H7 (cell line): ENCODE data around the gene RPL27. TPM values are rescaled to one million over a fixed set of nuclear protein-coding genes. Genes with fewer than 3 reads are reported as not detected.
A peak's percentile ranks its signal among the peaks of the same experiment; 100 is the strongest.

ENCODE experiments used
- DNase-seq: peaks from one replicate; pipeline ENCODE4 v3.0.0; 2012
- H3K27me3 ChIP-seq: 2 replicates; pipeline ENCODE4 v1.6.0; 2011; ENCODE audit warnings: mild to moderate bottlenecking, low read length; ENCODE audit not compliant: control insufficient read depth, insufficient read depth
- H3K36me3 ChIP-seq: replicated peaks from 2 replicates; pipeline ENCODE4 v1.5.1; 2011; ENCODE audit warnings: low read length; ENCODE audit not compliant: control insufficient read depth, insufficient read depth
- H3K4me3 ChIP-seq: 2 replicates; pipeline ENCODE4 v1.5.1; 2011; ENCODE audit warnings: low read depth, mild to moderate bottlenecking, control low read depth, low read length, moderate library complexity; ENCODE audit not compliant: insufficient read depth
- total RNA-seq: library from RNA; depleted of rRNA; stranded (reverse); fragments of >200 nt; shearing (Covaris generic); gene quantifications from 2 replicates; pipeline ENCODE4 v1.2.3, GENCODE V29; 2014; rRNA removed

Gene RPL27
- total RNA-seq, 1 experiment from 2014 or later: 1,832 TPM

DNA sequence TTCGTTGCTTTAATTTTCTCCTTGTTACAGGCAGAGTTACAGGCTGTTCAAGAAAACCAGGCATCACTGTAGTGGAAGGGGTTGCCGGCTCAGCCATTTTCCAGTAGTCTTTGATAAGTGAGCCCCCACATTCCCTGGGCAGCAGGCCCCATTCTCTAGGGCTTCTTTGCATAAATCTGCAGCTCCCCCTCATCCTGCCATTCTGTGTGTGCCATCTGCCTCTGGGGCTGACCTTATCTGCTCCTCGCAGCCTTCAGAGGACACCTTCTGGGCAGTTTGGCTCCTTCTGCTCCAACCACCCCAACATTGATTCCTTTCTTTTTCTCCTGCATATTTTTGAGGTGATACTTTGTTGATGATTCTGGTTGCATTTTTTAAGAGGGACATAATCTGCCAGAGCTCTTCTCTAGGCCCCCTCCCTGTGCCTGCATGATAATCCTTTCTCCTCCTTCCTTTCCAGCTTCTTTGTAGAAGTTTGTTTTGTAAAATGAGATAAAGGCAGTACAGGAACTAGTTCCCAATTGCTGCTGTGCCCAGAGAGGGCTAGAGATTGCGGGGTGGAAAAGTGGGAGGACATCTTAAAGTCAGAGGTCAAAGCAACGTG is 43.9 kb downstream of the RPL27 start:
- H3K36me3 ChIP-seq: no peaks in the 10 kb centered on the region; the same call in 1 of the 2 replicates
- peak; percentile 45 for DNase-seq
- no peaks in the 10 kb centered on the region for H3K27me3 ChIP-seq
- H3K4me3 ChIP-seq: no peak overlapping the region

DNA sequence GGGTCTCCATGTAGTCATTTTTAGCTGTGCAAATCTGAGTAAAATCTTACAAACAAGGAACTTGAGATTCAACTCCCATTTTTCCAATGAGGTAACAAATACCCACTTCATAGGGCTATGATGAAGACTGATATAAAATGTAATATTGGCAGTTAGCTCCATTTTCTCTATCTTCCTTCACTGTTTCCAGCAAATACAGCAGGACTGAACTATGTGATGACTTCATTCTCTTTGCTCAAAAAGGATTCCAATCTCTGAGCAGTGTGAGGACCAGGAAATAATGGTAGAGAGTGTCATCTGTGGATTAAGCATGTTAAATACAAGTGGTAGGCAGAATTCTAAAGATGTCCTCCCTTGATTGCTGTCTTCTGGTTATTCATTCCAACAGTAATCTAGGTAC is 45.1 kb downstream of the RPL27 start:
- DNase-seq: no peak

DNA sequence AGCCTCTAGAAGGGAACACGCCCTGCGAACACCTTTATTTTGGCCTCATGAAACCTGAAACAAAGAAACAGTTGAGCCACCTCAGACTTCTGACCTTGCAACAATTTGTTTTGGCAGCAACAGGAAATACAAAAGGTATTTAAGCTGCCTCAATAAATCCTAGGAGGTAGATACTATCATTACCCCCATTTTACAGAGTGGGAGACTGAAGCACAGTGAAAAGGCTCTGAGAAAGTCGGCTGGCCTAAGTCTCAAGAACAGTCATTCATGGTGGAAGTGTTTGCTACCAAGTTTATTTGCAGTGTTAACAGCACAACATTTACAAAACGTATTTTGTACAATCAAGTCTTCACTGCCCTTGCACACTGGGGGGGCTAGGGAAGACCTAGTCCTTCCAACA is 45.8 kb downstream of the RPL27 start:
- Histone ChIP-seq H3K4me3 (no peak overlapping the region), H3K36me3 (peaks cover 2% of the 10 kb centered on the region), H3K27me3 (no peaks in the 10 kb centered on the region)
- DNase-seq: no peak

More for the DNA sequence above, 45.1 kb downstream of the RPL27 start:
- Histone ChIP-seq H3K36me3 (peaks cover 2% of the 10 kb centered on the region), H3K27me3 (no peaks in the 10 kb centered on the region), H3K4me3 (no peak overlapping the region)

DNA sequence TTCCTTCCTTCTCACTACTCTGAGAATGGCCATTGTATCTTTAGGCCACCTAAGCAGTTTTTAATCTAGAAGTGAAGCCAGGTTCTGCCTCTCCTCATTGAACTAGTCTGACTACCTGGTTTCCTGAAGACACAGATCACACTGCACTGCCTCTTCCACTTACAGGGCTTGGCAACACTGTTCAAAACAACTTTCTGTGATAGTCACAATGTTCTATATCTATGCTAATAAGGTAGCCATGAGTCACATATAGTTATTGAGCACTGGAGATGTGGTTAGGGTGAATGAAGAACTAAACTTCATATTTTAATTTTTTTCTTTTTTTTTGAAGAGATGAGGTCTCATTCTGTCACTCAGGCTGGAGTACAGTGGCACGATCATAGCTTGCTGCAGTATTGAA is 53.8 kb downstream of the RPL27 start:
- no peak for DNase-seq
- Histone ChIP-seq H3K4me3 (no peak overlapping the region), H3K27me3 (no peaks in the 10 kb centered on the region), H3K36me3 (peaks cover 6% of the 10 kb centered on the region)

Other genes starting within 250 kb of the RPL27 start
- gene RAMP2, start 237.2 kb upstream of the RPL27 start, total RNA-seq: 10.8 and 13.5 TPM in 2 replicates
- gene VPS25, start 225.0 kb upstream of the RPL27 start, total RNA-seq: 146 and 152 TPM in 2 replicates
- gene WNK4, start 217.8 kb upstream of the RPL27 start, total RNA-seq: 0.24 and 0.44 TPM in 2 replicates
- gene COA3, start 199.7 kb upstream of the RPL27 start, total RNA-seq: 75.9 and 89.7 TPM in 2 replicates
- 0.17 TPM in 1 of 2 replicates, not detected in the other for gene CNTD1, start 199.6 kb upstream of the RPL27 start, total RNA-seq
- 52.4 and 55.6 TPM in 2 replicates for gene BECN1, start 174.1 kb upstream of the RPL27 start, total RNA-seq
- gene PSME3, start 165.0 kb upstream of the RPL27 start, total RNA-seq: 113 and 121 TPM in 2 replicates
- gene AOC2, start 153.8 kb upstream of the RPL27 start, total RNA-seq: 1.9 and 6.0 TPM in 2 replicates
- gene AOC3, start 147.2 kb upstream of the RPL27 start, total RNA-seq: 0.31 and 3.5 TPM in 2 replicates
- gene G6PC1, start 97.6 kb upstream of the RPL27 start, total RNA-seq: not detected in 2 replicates
- 28.7 and 34.2 TPM in 2 replicates for gene AARSD1, start 34.0 kb upstream of the RPL27 start, total RNA-seq
- 1.0 and 2.7 TPM in 2 replicates for gene PTGES3L, start 18.3 kb upstream of the RPL27 start, total RNA-seq
- 7.7 and 8.3 TPM in 2 replicates for gene RUNDC1, start 17.9 kb upstream of the RPL27 start, total RNA-seq
- gene IFI35, start 8.4 kb downstream of the RPL27 start, total RNA-seq: 3.9 and 6.2 TPM in 2 replicates
- 263 and 264 TPM in 2 replicates for gene VAT1, start 24.0 kb downstream of the RPL27 start, total RNA-seq
- 25.3 and 25.9 TPM in 2 replicates for gene RND2, start 26.8 kb downstream of the RPL27 start, total RNA-seq
- 27.2 and 27.9 TPM in 2 replicates for gene BRCA1, start 126.9 kb downstream of the RPL27 start, total RNA-seq
- 44.2 and 60.1 TPM in 2 replicates for gene NBR1, start 172.8 kb downstream of the RPL27 start, total RNA-seq
- 0.96 and 1.7 TPM in 2 replicates for gene TMEM106A, start 213.5 kb downstream of the RPL27 start, total RNA-seq
- gene CCDC200, start 230.2 kb downstream of the RPL27 start, total RNA-seq: not detected in 2 replicates
- not detected in 2 replicates for gene RNU2-1, start 235.6 kb downstream of the RPL27 start, total RNA-seq